Loucy (cell line): ENCODE results near the gene BMPER.

Experiments
- EZH2phosphoT487 ChIP-seq: fragments of 200-600 bp; IDR thresholded peaks from 2 replicates; pipeline ENCODE4 v1.6.1; 2018; ENCODE audit warnings: antibody characterized with exemption, mild to moderate bottlenecking, moderate library complexity, borderline replicate concordance
- TF ChIP-seq, protein P1 (sequence below): fragments of 200-600 bp; sonication (generic); conservative IDR thresholded peaks from 2 replicates; pipeline ENCODE4 v1.5.1; 2014; ENCODE audit warnings: mild to moderate bottlenecking, antibody characterized with exemption, low read length

DNA sequence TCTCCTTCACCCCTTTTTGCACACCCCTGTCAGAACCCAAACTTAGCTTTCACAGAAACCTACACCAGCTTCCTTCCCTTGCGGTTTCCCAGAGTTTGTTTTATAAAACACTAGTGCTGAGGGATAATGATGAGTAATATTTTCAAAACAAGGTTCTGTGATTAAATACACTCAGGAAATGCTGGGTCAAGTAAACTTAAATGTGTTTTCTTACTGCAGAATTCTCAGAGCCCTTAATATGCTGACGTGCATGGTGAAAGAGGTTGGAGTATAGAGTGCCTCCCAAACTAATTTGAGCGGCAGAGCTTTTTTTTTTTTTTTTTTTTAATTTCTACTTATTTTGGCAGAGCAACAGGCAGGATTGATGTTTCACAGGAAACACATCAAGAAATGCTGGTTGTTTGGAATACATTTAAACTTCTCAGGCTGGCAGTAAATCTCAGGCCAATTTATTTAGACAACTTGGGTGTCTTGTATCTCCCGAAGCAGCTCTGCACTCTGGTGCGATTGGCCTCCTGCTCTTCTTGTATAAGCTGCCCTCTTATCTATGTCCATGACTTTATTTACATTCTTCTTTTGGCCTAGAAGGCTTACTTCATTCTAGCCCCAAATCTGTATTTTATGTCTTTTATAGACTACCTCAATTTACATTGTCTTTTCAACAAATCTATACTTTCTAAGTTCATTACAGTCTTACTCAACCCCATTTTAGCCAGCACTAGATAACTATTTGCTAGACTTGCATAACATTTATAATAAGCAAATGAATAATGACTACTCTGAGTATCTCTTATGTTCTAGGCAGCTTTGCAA is 165.4 kb downstream of the BMPER start:
- TF ChIP-seq, protein P1, sequence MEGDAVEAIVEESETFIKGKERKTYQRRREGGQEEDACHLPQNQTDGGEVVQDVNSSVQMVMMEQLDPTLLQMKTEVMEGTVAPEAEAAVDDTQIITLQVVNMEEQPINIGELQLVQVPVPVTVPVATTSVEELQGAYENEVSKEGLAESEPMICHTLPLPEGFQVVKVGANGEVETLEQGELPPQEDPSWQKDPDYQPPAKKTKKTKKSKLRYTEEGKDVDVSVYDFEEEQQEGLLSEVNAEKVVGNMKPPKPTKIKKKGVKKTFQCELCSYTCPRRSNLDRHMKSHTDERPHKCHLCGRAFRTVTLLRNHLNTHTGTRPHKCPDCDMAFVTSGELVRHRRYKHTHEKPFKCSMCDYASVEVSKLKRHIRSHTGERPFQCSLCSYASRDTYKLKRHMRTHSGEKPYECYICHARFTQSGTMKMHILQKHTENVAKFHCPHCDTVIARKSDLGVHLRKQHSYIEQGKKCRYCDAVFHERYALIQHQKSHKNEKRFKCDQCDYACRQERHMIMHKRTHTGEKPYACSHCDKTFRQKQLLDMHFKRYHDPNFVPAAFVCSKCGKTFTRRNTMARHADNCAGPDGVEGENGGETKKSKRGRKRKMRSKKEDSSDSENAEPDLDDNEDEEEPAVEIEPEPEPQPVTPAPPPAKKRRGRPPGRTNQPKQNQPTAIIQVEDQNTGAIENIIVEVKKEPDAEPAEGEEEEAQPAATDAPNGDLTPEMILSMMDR, result no peak
- no peak for TF ChIP-seq EZH2phosphoT487
